Esophagus muscularis mucosa (tissue), 4 donors: Measurements from ENCODE around the gene GNG2. TPM values are rescaled to one million over a fixed set of nuclear protein-coding genes. Genes with fewer than 3 reads are reported as not detected.

Source experiments
- DNase-seq: peaks from one replicate; pipeline ENCODE4 v3.0.0-alpha.2; 2017; ENCODE audit errors: extremely low spot score
- H3K27ac ChIP-seq, 4 donors: fragments of 200-600 bp; sonication (generic); replicated peaks in 1 of 4; 1 replicate in 3 of 4; 2 replicates in 1 of 4; pipeline ENCODE4 v1.5.1; 2016 to 2019; ENCODE audit warnings: mild to moderate bottlenecking in 1 of 4
- H3K27me3 ChIP-seq, 4 donors: fragments of 200-600 bp; sonication (generic); one replicate each; pipeline versions ENCODE4 v1.5.1 to v1.6.0; 2016 to 2019
- H3K36me3 ChIP-seq, 4 donors: fragments of 200-600 bp; sonication (generic); one replicate each; pipeline ENCODE4 v1.5.1; 2016 to 2019
- H3K4me1 ChIP-seq, 4 donors: fragments of 200-600 bp; sonication (generic); one replicate each; pipeline ENCODE4 v1.5.1; 2016 to 2019
- H3K4me3 ChIP-seq, 4 donors: fragments of 200-600 bp; sonication (generic); 1 replicate in 2 of 4; 2 replicates in 2 of 4; pipeline ENCODE4 v1.5.1; 2016 to 2019; ENCODE audit warnings: mild to moderate bottlenecking in 4 of 4, moderate library complexity in 1 of 4
- H3K9me3 ChIP-seq, 4 donors: fragments of 200-600 bp; sonication (generic); 1 replicate in 3 of 4; 2 replicates in 1 of 4; pipeline ENCODE4 v1.5.1; 2016 to 2019
- CTCF ChIP-seq, 3 experiments: fragments of 200-600 bp in 2 of 3; fragments of 450-650 bp in 1 of 3; sonication (generic) in 2 of 3; IDR thresholded peaks; one replicate each; pipeline ENCODE4 v1.5.1; 2017 to 2019; ENCODE audit warnings: antibody characterized with exemption in 3 of 3, mild to moderate bottlenecking in 2 of 3, moderate library complexity in 1 of 3
- EP300 ChIP-seq: sonication (generic); formaldehyde crosslinking; IDR thresholded peaks from one replicate; pipeline ENCODE4 v1.6.1; 2017; ENCODE audit warnings: antibody characterized with exemption
- POLR2A ChIP-seq: fragments of 450-650 bp; IDR thresholded peaks from one replicate; pipeline ENCODE4 v1.6.1; 2017; ENCODE audit warnings: antibody characterized with exemption, moderate library complexity, mild to moderate bottlenecking, low read depth
- POLR2AphosphoS5 ChIP-seq, 2 donors: sonication (generic); formaldehyde crosslinking; IDR thresholded peaks; one replicate each; pipeline ENCODE4 v1.6.1; 2017; ENCODE audit warnings: antibody characterized with exemption in 2 of 2
- WGBS: methylation state at CpG from one replicate; pipeline ENCODE4 v1.1.5; 2018; 5-methylcytosine and 5-hydroxymethylcytosine counted together
- intact Hi-C: fragments of 100-400 bp; cut with DNase I; formaldehyde crosslinking; loops from one replicate; pipeline ENCODE4 v1.15.1; 2023
- total RNA-seq, 4 donors: library from RNA; depleted of rRNA; stranded (reverse); fragments of >200 nt; gene quantifications; one replicate each; pipeline versions ENCODE4 v1.1.0 to v1.2.1, GENCODE V29; 2016

The GNG2 gene
- total RNA-seq, 4 donors from 2014 or later: 15.7 to 19.9 (median 17.7) TPM

DNA sequence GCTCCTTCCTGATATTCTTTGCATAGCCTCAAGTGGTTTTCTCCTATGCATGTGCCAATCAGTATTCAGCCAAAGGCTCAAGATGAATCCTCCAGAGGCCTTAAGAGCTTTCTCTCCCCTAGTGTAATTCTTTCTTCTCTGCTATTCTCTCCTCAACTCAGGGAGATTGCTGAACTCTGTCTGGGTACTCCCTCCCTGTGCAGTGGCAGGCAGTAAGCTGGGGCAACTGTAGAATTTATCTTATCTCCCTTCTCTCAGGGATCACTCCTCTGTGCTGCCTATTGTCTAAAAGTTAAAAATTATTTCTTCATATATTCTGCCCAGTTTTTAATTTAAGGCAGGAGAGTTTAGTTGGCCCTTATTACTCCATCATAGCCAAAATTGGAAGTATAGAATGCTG, 100.5 kb downstream of the GNG2 start:
- Histone ChIP-seq H3K36me3 (peaks cover 0 to 3% (median 0%) of the 10 kb centered on the region in 4 donors), H3K4me1 (peaks cover 3 to 19% (median 13%) of the 10 kb centered on the region in 4 donors), H3K27ac (no peak overlapping the region), H3K4me3 (no peak overlapping the region), H3K9me3 (peaks cover 0 to 16% (median 11%) of the 10 kb centered on the region in 4 donors), H3K27me3 (no peaks in the 10 kb centered on the region)
- DNase-seq: no peak
- TF ChIP-seq POLR2A (no peak), POLR2AphosphoS5 (IDR thresholded peaks at IDR 0.05) (no peak), CTCF (IDR thresholded peaks at IDR 0.05) (no peak), EP300 (no peak)
- intact Hi-C loops: no loop called here

DNA sequence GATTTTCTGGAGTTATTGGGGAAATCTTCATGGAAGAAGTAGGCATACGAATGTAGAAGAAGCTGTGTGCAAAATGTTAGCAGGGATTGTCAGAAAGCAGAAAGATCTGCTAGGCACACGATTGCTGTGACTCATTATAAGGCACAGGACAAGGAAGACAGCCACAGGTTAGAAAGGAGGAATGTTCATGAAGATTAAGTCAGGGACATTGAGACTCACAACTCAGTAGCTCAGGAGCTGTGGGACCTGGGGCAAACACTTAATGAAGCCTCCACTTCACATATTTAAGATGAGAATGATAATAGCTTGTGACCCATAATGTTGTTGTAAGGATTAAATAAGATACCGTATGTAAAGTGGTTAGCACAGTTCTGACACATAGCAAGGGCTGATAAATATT, 102.3 kb downstream of the GNG2 start:
- H3K4me3 ChIP-seq: peak overlapping the region in 1 of 4 donors; percentile 18
- peaks cover 0 to 3% (median 0%) of the 10 kb centered on the region in 4 donors for H3K36me3 ChIP-seq
- peaks cover 0 to 14% (median 11%) of the 10 kb centered on the region in 4 donors for H3K9me3 ChIP-seq
- no peak for TF ChIP-seq EP300
- no peak for TF ChIP-seq POLR2A
- no peak for TF ChIP-seq CTCF (IDR thresholded peaks at IDR 0.05)
- no peak for TF ChIP-seq POLR2AphosphoS5 (IDR thresholded peaks at IDR 0.05)
- peak overlapping the region in 2 of 4 donors; percentile 3 to 45 for H3K27ac ChIP-seq
- no peak for DNase-seq
- WGBS: 50% methylated on average over 3 of the region's 3 CpGs
- intact Hi-C loops: no loop called here
- peaks cover 3 to 19% (median 13%) of the 10 kb centered on the region in 4 donors for H3K4me1 ChIP-seq
- H3K27me3 ChIP-seq: no peaks in the 10 kb centered on the region

DNA sequence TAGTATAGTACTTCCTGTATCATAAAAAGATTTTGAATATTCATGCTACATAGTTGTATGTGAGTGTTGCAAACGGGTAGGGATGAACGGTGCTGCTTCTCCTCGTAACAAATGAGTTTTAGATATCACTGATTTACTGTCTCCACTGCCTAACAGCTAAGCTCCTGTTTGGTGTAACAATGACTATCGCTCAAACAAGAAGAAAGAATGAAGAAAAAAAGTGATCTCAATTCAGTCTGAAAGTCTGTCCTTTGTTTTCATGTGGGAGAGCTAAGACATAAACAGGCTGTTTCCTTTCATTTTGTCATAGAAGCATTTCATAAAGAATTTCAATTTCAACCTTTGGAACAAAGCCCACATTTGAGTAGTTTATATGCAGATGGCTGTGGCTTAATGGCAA, 102.9 kb downstream of the GNG2 start:
- Histone ChIP-seq H3K4me3 (peak overlapping the region; percentile 18 to 43 (median 25)), H3K27ac (peak overlapping the region in 1 of 4 donors; percentile 45)
- DNase-seq: no peak

DNA sequence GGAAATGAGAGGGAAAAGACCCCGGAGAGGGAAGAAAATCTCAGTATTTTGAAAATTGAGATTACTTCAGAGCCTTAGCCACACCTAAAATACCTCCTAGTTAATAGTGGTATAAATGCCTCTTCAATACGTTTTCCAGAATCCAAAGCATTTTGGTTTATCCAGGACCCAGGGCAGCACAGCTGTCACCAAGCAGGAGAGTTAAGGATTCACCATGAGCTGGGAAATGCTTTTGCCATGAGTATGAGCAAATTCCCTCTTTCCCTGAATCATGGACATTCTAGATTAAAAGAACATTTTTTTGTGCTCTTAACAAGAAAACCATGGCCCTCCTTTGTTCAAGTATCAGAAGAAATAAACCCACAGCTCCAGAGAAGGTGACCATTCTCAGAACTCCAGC, 107.1 kb downstream of the GNG2 start:
- TF ChIP-seq POLR2A (no peak), EP300 (no peak), CTCF (IDR thresholded peaks at IDR 0.05) (no peak), POLR2AphosphoS5 (IDR thresholded peaks at IDR 0.05) (no peak)
- WGBS: 89% methylated on average over 2 of the region's 2 CpGs
- H3K9me3 ChIP-seq: no peaks in the 10 kb centered on the region
- H3K27ac ChIP-seq: no peak overlapping the region
- intact Hi-C loops: no loop called here
- H3K4me1 ChIP-seq: peaks cover 3 to 17% (median 11%) of the 10 kb centered on the region in 4 donors
- DNase-seq: no peak
- H3K36me3 ChIP-seq: no peaks in the 10 kb centered on the region
- H3K27me3 ChIP-seq: no peaks in the 10 kb centered on the region
- no peak overlapping the region for H3K4me3 ChIP-seq

More for the DNA sequence above, 102.9 kb downstream of the GNG2 start:
- 8% methylated on average over 4 of the region's 4 CpGs for WGBS
- no peak for TF ChIP-seq CTCF (IDR thresholded peaks at IDR 0.05)
- TF ChIP-seq POLR2A: no peak
- TF ChIP-seq EP300: no peak
- TF ChIP-seq POLR2AphosphoS5 (IDR thresholded peaks at IDR 0.05): no peak
- H3K36me3 ChIP-seq: no peaks in the 10 kb centered on the region
- H3K4me1 ChIP-seq: peaks cover 3 to 19% (median 13%) of the 10 kb centered on the region in 4 donors
- H3K27me3 ChIP-seq: no peaks in the 10 kb centered on the region
- intact Hi-C loops: no loop called here
- H3K9me3 ChIP-seq: peaks cover 0 to 8% (median 6%) of the 10 kb centered on the region in 4 donors
